Activated CD8-positive, alpha-beta memory T cell treated with anti-CD3 and anti-CD28 coated beads for 1 hour (primary cell): Measurements from ENCODE around the gene TTLL4.

ENCODE experiments used
- DNase-seq, 2 donors: peaks; one replicate each; pipeline ENCODE4 v3.0.0-alpha.2; 2020; ENCODE audit warnings: low read depth in 1 of 2; ENCODE audit errors: extremely low read depth in 1 of 2

TTLL4 gene

DNA sequence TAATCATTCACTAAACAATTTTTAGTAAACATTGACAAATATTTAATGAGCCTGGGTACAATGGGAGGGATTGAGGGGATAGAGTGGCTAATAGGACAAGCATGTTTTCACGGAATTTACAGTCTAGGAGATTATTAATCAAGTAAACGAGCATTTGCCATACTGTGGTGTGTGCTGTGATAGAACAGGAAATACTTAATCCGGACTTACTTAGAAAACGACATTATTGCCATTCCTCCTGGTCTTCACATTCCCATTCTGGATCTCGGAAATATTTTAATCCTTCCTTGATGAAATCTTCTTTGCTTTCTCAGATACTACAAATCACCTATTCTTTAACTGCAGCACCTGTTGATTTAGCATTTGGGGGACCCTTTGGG is 905 bp downstream of the TTLL4 start:
- no peak for DNase-seq

DNA sequence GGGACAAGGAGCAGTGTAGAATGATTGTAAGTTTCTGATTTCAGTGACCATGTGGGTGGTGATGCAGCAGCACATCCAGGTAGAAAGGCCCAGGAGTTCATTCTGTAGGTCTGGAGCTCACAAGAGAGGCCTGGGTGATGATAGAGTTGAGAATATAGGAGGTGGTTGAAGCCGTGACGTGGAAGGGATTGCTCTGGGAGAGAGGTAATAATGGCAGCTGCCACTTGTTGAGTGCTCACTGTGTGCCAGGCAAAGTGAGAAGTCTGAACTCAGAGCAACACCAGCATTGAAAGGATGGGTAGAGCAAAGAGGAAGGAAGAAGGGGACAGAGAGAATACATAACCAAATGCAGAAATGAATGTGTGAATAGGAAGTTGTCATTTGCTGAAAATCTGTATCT is 3.3 kb downstream of the TTLL4 start:
- DNase-seq, result no peak

GRCh38 chr2:218716070-218716469 is 5.4 kb downstream of the TTLL4 start:
- no peak for DNase-seq

GRCh38 chr2:218717262-218717661 is 6.6 kb downstream of the TTLL4 start:
- no peak for DNase-seq

DNA sequence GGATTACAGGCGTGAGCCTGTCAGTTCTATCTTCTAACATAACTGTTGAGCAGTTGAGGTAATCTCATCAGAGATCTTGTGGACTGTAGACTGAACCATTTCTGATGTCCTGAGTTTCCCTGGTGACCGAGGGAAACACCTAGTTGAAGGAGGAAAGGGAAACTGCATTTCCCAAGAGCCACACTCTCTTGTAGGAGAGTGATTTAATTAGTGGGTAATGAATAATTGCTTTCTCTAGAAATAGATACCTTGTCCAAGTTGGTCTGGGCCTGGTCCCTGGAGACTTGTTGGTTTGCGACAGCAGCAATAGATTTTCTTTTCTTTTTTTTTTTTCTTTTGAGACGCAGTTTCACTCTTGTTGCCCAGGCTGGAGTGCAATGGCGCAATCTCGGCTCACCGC is 7.4 kb downstream of the TTLL4 start:
- DNase-seq, result no peak

DNA sequence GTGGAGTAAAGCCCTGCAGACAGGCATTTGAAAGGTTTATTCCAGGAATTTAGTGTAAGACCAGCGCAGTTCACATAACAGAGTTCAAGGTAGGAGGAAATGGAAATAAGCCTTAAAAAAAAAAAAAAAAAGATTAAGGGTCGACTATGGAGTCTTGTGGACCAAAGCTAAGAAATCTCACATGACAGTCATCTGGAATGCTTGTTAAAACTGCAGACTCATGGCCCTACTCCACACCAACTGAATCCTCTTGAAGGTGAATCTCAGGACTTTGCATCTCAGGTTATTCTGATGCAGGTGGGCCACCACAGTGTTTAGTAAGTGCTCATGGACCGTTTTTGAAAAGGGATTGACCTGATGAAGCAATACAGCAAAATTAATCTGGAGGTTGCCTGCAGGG is 8.8 kb downstream of the TTLL4 start:
- no peak for DNase-seq

DNA sequence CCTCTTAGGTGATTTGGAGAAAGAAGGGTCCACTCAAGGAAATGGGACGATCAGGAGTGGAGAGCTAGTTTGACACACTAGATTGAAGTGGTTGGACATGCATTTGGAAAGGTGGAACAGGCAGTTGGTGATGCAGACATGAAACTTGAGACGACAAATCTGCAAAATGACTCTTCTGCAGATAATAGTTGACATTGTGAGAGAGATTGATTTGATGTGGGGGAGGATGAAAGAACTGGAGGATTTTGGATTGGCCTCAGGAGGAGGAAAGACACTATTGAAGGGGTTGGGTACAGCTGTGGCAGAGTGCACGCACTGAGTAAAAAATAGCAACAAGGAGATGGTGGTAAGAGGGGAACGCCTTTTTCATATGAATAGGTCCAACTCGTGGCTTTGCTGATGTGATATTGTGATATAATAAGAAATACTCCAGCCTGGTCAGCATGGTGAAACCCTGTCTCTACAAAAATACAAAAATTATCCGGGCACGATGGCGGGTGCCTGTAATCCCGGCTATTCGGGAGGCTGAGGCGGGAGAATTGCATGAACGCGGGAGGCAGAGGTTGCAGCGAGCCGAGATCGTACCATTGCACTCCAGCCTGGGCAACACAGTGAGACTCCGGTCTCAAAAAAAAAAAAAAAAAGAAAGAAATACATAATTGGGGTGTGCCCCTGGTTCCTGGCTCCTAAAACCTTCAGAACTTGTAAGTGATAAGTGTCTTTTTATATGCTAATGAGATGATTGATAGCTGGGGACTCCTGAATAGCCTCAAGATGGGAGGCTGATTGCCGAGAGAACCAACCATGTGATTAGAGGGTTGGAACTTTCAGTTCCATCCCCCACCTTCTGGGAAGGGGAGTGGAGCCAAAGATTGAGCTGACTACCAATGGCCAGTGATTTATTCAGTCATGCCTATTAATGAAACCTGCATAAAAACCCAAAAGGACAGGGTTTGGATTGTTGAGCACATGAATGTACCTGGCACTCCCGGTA is 9.7 kb downstream of the TTLL4 start:
- DNase-seq, result no peak

- DNase-seq, result no peak
Measured at GRCh38 chr2:218721488-218721887, 10.9 kb downstream of the TTLL4 start.

- no peak for DNase-seq
Measured at GRCh38 chr2:218721934-218722333, 11.3 kb downstream of the TTLL4 start.

DNA sequence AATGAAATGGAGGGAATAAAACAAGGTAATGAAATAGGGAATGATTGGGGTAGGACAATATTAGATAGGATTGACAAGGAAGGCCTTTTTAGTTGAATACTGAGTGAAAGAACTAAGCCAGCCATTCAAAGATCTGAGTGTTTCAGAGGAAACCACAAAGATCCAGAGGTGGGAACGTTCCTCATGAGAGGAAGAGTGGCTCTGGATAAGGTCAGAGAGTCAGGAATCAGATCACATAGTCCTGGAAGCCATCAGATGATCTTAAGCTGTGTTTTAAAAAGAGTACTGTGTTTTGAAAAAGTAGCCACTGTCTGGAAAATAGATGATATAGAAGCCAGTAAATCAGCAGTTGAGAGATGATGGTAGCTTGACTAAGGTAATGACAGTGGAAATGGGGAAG is 11.8 kb downstream of the TTLL4 start:
- no peak for DNase-seq

GRCh38 chr2:218722876-218723785 is 12.5 kb downstream of the TTLL4 start:
- no peak for DNase-seq

DNA sequence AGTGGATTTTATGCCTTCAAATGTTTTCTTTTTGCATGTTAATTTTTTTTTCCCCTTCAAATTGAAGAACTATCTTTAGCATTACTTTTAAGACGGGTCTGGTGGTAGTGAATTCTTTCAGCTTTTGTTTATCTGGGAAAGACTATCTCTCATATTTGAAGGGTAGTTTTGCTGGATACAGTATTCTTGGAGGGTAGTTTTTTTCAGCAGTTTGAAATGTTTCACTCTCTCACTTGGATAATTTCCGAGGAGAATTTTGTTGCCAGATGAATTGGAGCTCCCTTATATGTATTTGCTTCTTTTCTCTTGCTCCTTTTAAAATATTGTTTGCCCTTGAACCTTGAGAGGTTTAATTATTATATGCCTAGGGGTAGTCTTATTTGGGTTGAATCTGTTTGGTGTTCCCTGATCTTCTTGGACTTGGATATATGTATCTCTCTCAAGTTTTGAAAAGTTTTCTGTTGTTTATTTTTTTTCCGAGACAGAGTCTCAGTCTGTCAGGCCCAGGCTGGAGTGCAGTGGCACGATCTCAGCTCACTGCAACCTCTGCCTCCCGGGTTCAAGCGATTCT is 15.5 kb downstream of the TTLL4 start:
- DNase-seq, result no peak

DNA sequence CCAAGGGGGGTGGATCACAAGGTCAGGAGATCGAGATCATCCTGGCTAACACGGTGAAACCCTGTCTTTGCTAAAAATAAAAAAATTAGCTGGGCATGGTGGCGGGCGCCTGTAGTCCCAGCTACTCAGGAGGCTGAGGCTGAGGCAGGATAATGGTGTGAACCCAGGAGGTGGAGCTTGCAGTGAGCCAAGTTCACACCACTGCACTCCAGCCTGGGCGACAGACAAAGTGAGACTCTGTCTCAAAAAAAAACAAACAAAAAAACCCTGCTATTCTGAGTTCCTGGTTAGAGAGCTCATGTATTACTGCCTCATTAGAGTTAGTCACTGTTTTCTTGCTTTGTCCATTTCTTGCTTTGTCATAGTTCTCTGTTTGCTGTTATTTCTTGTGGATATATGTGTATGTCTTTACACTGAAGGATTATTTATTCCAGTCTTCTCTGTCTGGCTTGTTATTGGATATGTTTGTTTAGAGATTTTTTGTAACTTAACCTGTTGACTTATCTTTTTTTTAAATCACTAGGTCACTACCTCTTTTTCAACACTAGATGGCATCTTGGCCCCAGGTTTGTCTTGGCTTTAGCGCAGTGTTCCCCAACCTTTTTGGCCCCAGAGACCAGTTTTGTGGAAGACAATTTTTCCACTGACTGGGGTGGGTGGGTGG is 17.0 kb downstream of the TTLL4 start:
- DNase-seq, result no peak

DNA sequence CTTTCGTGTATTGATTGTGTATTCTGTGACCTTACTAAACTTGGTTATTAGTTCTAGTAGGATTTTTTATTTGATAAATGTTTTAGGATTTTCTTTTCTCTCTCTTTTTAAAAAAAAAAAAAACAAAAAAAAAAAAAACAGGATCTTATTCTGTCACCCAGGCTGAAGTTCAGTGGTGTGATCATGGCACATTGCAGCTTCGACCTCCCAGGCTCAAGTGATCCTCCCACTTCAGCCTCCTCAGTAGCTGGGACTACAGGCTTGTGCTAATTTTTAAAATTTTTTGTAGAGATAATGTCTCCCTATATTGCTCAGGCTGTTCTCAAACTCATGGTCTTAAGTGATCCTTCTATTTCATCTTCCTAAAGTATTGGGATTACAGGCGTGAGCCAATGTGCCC is 19.0 kb downstream of the TTLL4 start:
- no peak for DNase-seq

- DNase-seq, result no peak
Measured at GRCh38 chr2:218732052-218732760, 21.6 kb downstream of the TTLL4 start.

- no peak for DNase-seq
Measured at GRCh38 chr2:218732761-218733158, 22.1 kb downstream of the TTLL4 start.

GRCh38 chr2:218733171-218734021 is 22.8 kb downstream of the TTLL4 start:
- no peak for DNase-seq

GRCh38 chr2:218734190-218734975 is 23.7 kb downstream of the TTLL4 start:
- no peak for DNase-seq

DNA sequence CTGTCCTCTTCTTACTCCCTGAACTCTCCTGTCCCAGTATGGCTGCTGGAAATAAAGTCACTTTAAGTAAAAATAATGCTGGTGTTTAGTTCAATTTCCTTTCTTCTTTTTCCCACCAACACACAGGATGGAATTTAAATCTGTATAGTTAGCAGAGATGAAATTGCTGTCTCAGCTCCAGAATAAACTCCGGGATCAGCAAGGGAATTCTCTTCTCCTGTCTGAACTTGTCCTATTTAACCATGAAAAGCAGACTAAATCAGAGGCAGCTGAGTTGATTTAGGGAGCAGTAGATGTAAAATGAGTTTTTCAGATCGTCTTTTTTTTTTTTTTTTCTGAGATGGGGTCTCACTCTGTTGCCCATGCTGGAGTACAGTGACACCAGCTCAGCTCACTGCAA is 25.9 kb downstream of the TTLL4 start:
- DNase-seq, result no peak
